ENCODE data around the gene NELL1. TPM values are rescaled to one million over a fixed set of nuclear protein-coding genes. Genes with fewer than 3 reads are reported as not detected.

Gene NELL1
- total RNA-seq, 6 experiments from 2014 or later = not detected

GRCh38 chr11:21426931-21427330, 757.5 kb downstream of the NELL1 start:
- Histone ChIP-seq H3K27me3 (no peaks in the 10 kb centered on the region), H3K4me1 (no peaks in the 10 kb centered on the region), H3K27ac (no peak overlapping the region), H3K36me3 (no peaks in the 10 kb centered on the region), H3K4me3 (no peak overlapping the region), H3K9me3 (no peaks in the 10 kb centered on the region)
- DNase-seq (no peak), ATAC-seq (no peak)
- intact Hi-C loops (cut with DNase I) = no loop called here
- WGBS (ENCODE audit: insufficient coverage, low coverage, low lambda C conversion rate, missing lambda C conversion rate) = 44% methylated on average over 3 of the region's 3 CpGs
- TF ChIP-seq CTCF (IDR thresholded peaks at IDR 0.05) = no peak
- no peak for TF ChIP-seq POLR2A (IDR thresholded peaks at IDR 0.05)

DNA sequence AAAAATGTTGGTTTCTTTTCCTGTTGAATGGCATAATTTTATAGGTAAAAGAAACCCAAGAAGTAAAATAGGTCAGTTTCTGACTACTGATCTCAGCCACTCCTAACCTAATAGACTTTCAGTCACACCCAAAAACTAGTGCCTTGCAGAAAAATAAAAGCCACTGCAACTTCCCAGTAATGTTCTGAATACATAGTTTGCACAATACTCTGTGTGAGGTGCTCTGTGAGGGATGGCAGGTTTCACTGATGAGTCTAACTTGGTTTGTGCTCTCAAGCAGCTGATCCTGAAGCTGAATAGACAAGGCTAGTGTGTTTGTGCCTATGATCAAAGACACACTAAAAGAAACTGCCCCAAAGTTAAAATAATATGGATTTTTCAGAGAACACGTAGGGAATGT, 758.3 kb downstream of the NELL1 start:
- H3K9me3 ChIP-seq = no peaks in the 10 kb centered on the region
- ATAC-seq (no peak), DNase-seq (no peak)
- no peaks in the 10 kb centered on the region for H3K4me1 ChIP-seq
- intact Hi-C loops (cut with DNase I) = no loop called here
- TF ChIP-seq CTCF (IDR thresholded peaks at IDR 0.05) (no peak), POLR2A (IDR thresholded peaks at IDR 0.05) (no peak)
- WGBS (ENCODE audit: insufficient coverage, low coverage, low lambda C conversion rate, missing lambda C conversion rate) = 25% methylated on average over 1 of the region's 1 CpG
- no peak overlapping the region for H3K27ac ChIP-seq
- H3K27me3 ChIP-seq = no peaks in the 10 kb centered on the region
- no peak overlapping the region for H3K4me3 ChIP-seq
- H3K36me3 ChIP-seq = no peaks in the 10 kb centered on the region

GRCh38 chr11:21428796-21429195, 759.4 kb downstream of the NELL1 start:
- intact Hi-C loops (cut with DNase I) = no loop called here
- Histone ChIP-seq H3K4me3 (no peak overlapping the region), H3K27ac (no peak overlapping the region), H3K27me3 (no peaks in the 10 kb centered on the region), H3K4me1 (no peaks in the 10 kb centered on the region), H3K36me3 (no peaks in the 10 kb centered on the region), H3K9me3 (no peaks in the 10 kb centered on the region)
- ATAC-seq (no peak), DNase-seq (no peak)
- no peak for TF ChIP-seq POLR2A (IDR thresholded peaks at IDR 0.05)
- no peak for TF ChIP-seq CTCF (IDR thresholded peaks at IDR 0.05)
- WGBS (ENCODE audit: insufficient coverage, low coverage, low lambda C conversion rate, missing lambda C conversion rate) = 27% methylated on average over 1 of the region's 1 CpG

- Histone ChIP-seq H3K4me1 (no peaks in the 10 kb centered on the region), H3K36me3 (no peaks in the 10 kb centered on the region), H3K9me3 (no peaks in the 10 kb centered on the region), H3K4me3 (no peak overlapping the region), H3K27me3 (no peaks in the 10 kb centered on the region), H3K27ac (no peak overlapping the region)
- ATAC-seq (no peak), DNase-seq (no peak)
- TF ChIP-seq CTCF (IDR thresholded peaks at IDR 0.05) = no peak
- no peak for TF ChIP-seq POLR2A (IDR thresholded peaks at IDR 0.05)
- intact Hi-C loops (cut with DNase I) = no loop called here
Observed at GRCh38 chr11:21429401-21429800, 760.0 kb downstream of the NELL1 start.

DNA sequence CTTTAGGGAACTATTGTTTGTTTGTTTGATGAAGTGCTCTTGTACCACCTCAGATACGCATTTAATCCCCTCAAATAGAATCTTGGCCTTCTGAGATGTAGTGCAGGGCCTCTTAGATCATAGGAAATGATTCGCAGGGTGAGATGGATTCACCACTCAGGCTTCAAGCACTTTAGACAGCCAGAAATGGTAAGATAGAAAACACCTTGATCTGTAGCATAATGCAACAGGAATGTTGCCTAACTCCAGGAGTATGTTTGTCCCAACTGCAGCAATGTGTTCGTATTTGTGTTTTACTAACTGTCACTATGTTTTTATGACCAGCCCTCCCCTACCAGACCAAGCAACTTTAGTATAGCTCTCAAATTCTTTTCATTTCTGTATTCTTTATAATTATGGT, 761.2 kb downstream of the NELL1 start:
- Histone ChIP-seq H3K4me3 (no peak overlapping the region), H3K9me3 (no peaks in the 10 kb centered on the region), H3K27me3 (no peaks in the 10 kb centered on the region), H3K4me1 (no peaks in the 10 kb centered on the region), H3K27ac (no peak overlapping the region), H3K36me3 (no peaks in the 10 kb centered on the region)
- DNase-seq = no peak
- intact Hi-C loops (cut with DNase I) = no loop called here
- no peak for ATAC-seq
- WGBS (ENCODE audit: insufficient coverage, low coverage, low lambda C conversion rate, missing lambda C conversion rate) = 40% methylated on average over 3 of the region's 3 CpGs
- TF ChIP-seq CTCF (IDR thresholded peaks at IDR 0.05) = no peak
- TF ChIP-seq POLR2A (IDR thresholded peaks at IDR 0.05) = no peak
